PFSK-1 (cell line): ENCODE results near the gene NRARP.

ENCODE experiments used
- POLR2AphosphoS5 ChIP-seq: IDR thresholded peaks from 2 replicates; pipeline ENCODE4 v1.6.1; 2012; ENCODE audit warnings: low read depth, mild to moderate bottlenecking, control low read depth, low read length, moderate library complexity
- REST ChIP-seq, 2 experiments: IDR thresholded peaks; 2 replicates each; pipeline versions ENCODE4 v1.6.1 to v1.8.0; 2011 to 2012; ENCODE audit warnings: low read depth in 2 of 2, low read length in 2 of 2, control low read depth in 1 of 2, inconsistent platforms in 1 of 2, mild to moderate bottlenecking in 1 of 2, moderate library complexity in 1 of 2; ENCODE audit not compliant: insufficient read depth in 1 of 2
- SIN3A ChIP-seq: IDR thresholded peaks from 2 replicates; pipeline ENCODE4 v1.6.1; 2012; ENCODE audit warnings: mild to moderate bottlenecking, low read length, moderate library complexity, borderline replicate concordance; ENCODE audit not compliant: insufficient read depth

- no peak for TF ChIP-seq REST (IDR thresholded peaks at IDR 0.05; ENCODE audit: insufficient read depth in 1 of 2, low read depth in 2 of 2, low read length in 2 of 2)
- no peak for TF ChIP-seq POLR2AphosphoS5
- no peak for TF ChIP-seq SIN3A
Measured at GRCh38 chr9:137301081-137301947, 757 bp downstream of the NRARP start.
